Brain microvascular endothelial cell (primary cell): Measurements from ENCODE around the gene FADS2.

Experiments
- DNase-seq: peaks from one replicate; pipeline ENCODE4 v3.0.0-alpha.2; 2020
- H3K27ac ChIP-seq: fragments of 250-450 bp; sonication (Bioruptor Pico); 2 replicates; pipeline ENCODE4 v1.5.1; 2020; ENCODE audit warnings: mild to moderate bottlenecking, moderate library complexity
- H3K27me3 ChIP-seq: fragments of 250-450 bp; sonication (Bioruptor Pico); replicated peaks from 2 replicates; pipeline ENCODE4 v1.5.1; 2020; ENCODE audit warnings: mild to moderate bottlenecking
- H3K36me3 ChIP-seq: fragments of 250-450 bp; sonication (Bioruptor Pico); replicated peaks from 2 replicates; pipeline ENCODE4 v1.5.1; 2020; ENCODE audit warnings: mild to moderate bottlenecking
- H3K4me3 ChIP-seq: 2 replicates; pipeline ENCODE4 v1.5.1; 2011; ENCODE audit warnings: low read depth, mild to moderate bottlenecking, control low read depth, low read length, moderate library complexity
- in situ Hi-C: cut with HindIII; loops from 2 replicates; pipeline ENCODE4 v1.10.0; 2017; ENCODE audit warnings: low sequenced_read_pairs, low pct_ligation_motif_present
- TF ChIP-seq, protein P1 (sequence below): IDR thresholded peaks from 2 replicates; pipeline ENCODE4 v1.5.1; 2011; ENCODE audit warnings: low read depth, mild to moderate bottlenecking, moderate library complexity, low read length, control low read depth, inconsistent platforms; ENCODE audit errors: missing control alignments

The FADS2 gene

DNA sequence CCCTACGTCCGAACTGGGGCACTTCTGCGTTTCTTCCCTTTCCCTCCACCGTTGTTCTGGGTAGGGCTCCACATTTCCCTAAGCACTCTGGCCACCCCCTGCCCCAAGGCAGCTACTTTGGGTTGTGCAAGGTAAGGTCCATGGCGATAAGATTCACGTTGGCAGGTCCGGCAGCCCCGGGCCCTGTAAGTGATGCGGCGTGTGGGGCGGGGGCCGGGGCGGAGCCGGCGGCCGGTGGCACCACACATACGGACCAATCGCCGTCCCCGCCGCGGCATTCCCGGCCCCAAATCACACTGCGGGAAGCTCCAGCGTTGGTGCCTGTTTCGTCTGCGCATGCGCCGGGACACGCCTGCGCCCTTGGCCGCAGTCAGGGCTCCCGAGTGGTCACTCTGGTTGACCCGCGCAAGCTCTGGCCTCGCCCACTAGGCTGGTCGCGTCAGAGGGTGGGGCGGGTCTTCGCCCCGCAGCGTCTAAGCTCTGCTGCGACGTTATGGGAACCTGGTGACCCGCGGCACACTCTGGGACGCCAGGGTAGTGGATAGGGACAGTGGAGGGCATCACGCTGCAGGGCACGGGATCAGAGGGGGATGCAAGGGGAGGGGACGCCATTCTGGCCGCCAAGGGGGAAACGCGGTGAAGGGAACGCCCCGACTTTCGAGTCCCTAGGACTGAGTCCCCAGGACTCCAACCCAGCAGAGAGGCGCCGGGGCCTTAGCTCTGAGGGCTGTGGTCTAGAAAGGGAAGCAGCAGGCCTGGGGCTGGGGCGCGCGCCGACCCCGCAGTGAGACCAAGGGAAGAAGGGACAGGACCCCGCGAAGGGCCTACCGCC is 12.9 kb upstream of the FADS2 start:
- Histone ChIP-seq H3K4me3 (peak overlapping the region; percentile 89), H3K36me3 (peaks cover 29% of the 10 kb centered on the region), H3K27me3 (no peaks in the 10 kb centered on the region), H3K27ac (peak overlapping the region; percentile 62)
- TF ChIP-seq, protein P1, sequence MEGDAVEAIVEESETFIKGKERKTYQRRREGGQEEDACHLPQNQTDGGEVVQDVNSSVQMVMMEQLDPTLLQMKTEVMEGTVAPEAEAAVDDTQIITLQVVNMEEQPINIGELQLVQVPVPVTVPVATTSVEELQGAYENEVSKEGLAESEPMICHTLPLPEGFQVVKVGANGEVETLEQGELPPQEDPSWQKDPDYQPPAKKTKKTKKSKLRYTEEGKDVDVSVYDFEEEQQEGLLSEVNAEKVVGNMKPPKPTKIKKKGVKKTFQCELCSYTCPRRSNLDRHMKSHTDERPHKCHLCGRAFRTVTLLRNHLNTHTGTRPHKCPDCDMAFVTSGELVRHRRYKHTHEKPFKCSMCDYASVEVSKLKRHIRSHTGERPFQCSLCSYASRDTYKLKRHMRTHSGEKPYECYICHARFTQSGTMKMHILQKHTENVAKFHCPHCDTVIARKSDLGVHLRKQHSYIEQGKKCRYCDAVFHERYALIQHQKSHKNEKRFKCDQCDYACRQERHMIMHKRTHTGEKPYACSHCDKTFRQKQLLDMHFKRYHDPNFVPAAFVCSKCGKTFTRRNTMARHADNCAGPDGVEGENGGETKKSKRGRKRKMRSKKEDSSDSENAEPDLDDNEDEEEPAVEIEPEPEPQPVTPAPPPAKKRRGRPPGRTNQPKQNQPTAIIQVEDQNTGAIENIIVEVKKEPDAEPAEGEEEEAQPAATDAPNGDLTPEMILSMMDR, result no peak
- in situ Hi-C loops, result no loop called here
- peak; percentile 74 for DNase-seq

GRCh38 chr11:61815790-61816735 is 12.0 kb upstream of the FADS2 start:
- peak overlapping the region; percentile 62 for H3K27ac ChIP-seq
- H3K4me3 ChIP-seq, result peak overlapping the region; percentile 89
- H3K36me3 ChIP-seq, result peaks cover 20% of the 10 kb centered on the region
- TF ChIP-seq, protein P1, result peak; percentile 29
- in situ Hi-C loops, result no loop called here
- H3K27me3 ChIP-seq, result no peaks in the 10 kb centered on the region
- DNase-seq, result peak; percentile 49

DNA sequence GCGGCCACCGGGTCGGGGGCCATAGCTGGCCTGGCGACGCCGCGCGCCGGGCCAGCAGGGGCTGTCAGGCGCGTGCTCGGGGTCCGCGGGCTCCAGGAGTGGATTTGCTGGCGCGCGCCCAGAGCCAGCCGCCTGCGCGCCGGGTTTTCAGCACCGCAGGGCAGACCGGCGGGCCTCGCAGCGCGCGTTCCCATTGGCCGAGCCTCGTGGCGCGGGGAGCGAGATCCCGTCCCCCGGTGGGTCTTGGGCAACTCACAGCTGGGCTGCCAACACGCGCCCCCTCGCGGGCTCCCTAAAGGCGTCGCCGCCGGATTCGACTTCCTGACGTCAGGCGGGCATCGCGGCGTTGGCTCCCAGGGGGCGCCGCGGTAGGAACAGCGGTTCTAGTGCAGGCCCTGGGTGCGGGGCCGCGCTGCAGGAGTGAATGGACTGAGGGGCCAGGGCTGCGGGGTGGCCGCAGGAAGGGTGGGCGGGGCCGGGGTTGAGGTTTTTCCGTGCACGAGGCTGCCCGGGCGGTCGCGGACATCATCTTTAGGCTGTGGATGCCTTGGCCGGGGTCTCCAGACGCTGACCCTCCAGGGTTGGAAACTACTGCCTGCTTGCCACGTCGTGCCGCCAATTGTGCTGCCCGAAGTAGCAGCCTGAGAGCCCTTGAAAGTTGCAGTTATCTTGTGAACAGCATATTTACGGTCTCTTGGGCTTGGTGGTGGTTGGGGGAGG is 11.2 kb upstream of the FADS2 start, which contains the start of gene FADS1:
FADS1 (minus strand) TSS at position 268 of the 720 bp plus-strand sequence; CDS start at position 194, 74 bp downstream.
- H3K27ac ChIP-seq, result peak within 1 kb of the TSS; percentile 62

GRCh38 chr11:61817471-61818202 is 10.5 kb upstream of the FADS2 start:
- H3K4me3 ChIP-seq, result peak overlapping the region; percentile 89
- DNase-seq, result no peak
- TF ChIP-seq, protein P1, result no peak
- in situ Hi-C loops, result no loop called here
- H3K27ac ChIP-seq, result no peak overlapping the region
- peaks cover 5% of the 10 kb centered on the region for H3K36me3 ChIP-seq
- H3K27me3 ChIP-seq, result no peaks in the 10 kb centered on the region

More for the DNA sequence above, 11.2 kb upstream of the FADS2 start, which contains the start of gene FADS1:
- Histone ChIP-seq H3K36me3 (peaks cover 12% of the 10 kb centered on the region), H3K4me3 (peak within 1 kb of the TSS; percentile 89), H3K27me3 (no peaks in the 10 kb centered on the region)
- TF ChIP-seq, protein P1, result peak; percentile 63
- in situ Hi-C loops, result no loop called here
- DNase-seq, result peak; percentile 80

DNA sequence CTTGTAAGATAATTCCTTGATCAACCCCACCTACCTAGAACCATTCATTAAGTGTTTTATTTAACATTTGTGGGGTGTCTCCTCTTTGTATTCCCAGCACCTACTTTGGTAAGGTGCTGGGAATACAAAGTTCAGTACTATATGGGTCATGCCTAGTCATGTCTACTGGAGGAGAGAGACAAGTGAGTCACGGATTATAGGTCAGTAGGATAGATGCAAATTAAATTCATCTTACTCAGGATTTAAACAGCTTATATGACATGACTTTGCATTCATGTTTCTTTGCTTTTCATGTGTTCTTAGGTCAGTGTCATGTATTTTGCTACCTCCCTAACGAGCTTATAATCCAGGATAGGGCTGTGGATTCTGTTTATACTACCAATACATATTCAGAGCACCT is 7.9 kb upstream of the FADS2 start:
- no peaks in the 10 kb centered on the region for H3K36me3 ChIP-seq
- TF ChIP-seq, protein P1, result no peak
- DNase-seq, result peak; percentile 13
- H3K27ac ChIP-seq, result no peak overlapping the region
- in situ Hi-C loops, result no loop called here
- no peak overlapping the region for H3K4me3 ChIP-seq
- H3K27me3 ChIP-seq, result no peaks in the 10 kb centered on the region
